ENCODE measurements around the gene TET2. TPM values are rescaled to one million over a fixed set of nuclear protein-coding genes. Genes with fewer than 3 reads are reported as not detected.

TET2 gene
- polyA plus RNA-seq, 1 experiment = 6.9 TPM

- CTCF ChIA-PET = interaction anchor here (0.8 to 0.9 kb wide), 2 partner anchors 18 to 138 kb away, joined by 3 to 5 read pairs; no protein-coding TSS in a partner anchor
- POLR2A ChIA-PET = no interaction called here
- H3K36me3 ChIP-seq (ENCODE audit: control insufficient read depth, insufficient read depth, low read length) = peaks cover 8% of the 10 kb centered on the region
Observed at GRCh38 chr4:105279314-105279713, 132.6 kb downstream of the TET2 start.

GRCh38 chr4:105280338-105281123 is 133.9 kb downstream of the TET2 start:
- H3K27me3 ChIP-seq (ENCODE audit: control insufficient read depth, insufficient read depth, low read length) = no peaks in the 10 kb centered on the region
- POLR2A ChIA-PET = no interaction called here
- TF ChIP-seq CTCF (IDR thresholded peaks at IDR 0.05; ENCODE audit: insufficient read depth, low read depth, low read length) = no peak
- CTCF ChIA-PET = interaction anchor here (0.6 to 1.0 kb wide), 2 partner anchors 10 to 82 kb away, joined by 3 read pairs; no protein-coding TSS in a partner anchor
- H3K36me3 ChIP-seq (ENCODE audit: control insufficient read depth, insufficient read depth, low read length) = peaks cover 8% of the 10 kb centered on the region
- DNase-seq (ENCODE audit: low read depth) = peak; percentile 87
- no peak overlapping the region for H3K4me3 ChIP-seq (ENCODE audit: low read depth, low read length)

More at GRCh38 chr4:105279314-105279713, 132.6 kb downstream of the TET2 start:
- Histone ChIP-seq H3K27me3 (ENCODE audit: control insufficient read depth, insufficient read depth, low read length) (no peaks in the 10 kb centered on the region), H3K4me3 (ENCODE audit: low read depth, low read length) (no peak overlapping the region)
- DNase-seq (ENCODE audit: low read depth) = no peak
- no peak for TF ChIP-seq CTCF (IDR thresholded peaks at IDR 0.05; ENCODE audit: insufficient read depth, low read depth, low read length)

- ChIA-PET POLR2A (no interaction called here), CTCF (interaction anchor here (0.6 to 1.0 kb wide), 2 partner anchors 9 to 82 kb away, joined by 3 read pairs; no protein-coding TSS in a partner anchor)
- peaks cover 4% of the 10 kb centered on the region; the same call in 1 of the 2 replicates for H3K36me3 ChIP-seq (ENCODE audit: control insufficient read depth, insufficient read depth, low read length)
- no peaks in the 10 kb centered on the region for H3K27me3 ChIP-seq (ENCODE audit: control insufficient read depth, insufficient read depth, low read length)
- H3K4me3 ChIP-seq (ENCODE audit: low read depth, low read length) = no peak overlapping the region
- DNase-seq (ENCODE audit: low read depth) = no peak
- TF ChIP-seq CTCF (IDR thresholded peaks at IDR 0.05; ENCODE audit: insufficient read depth, low read depth, low read length) = no peak
Observed at GRCh38 chr4:105281124-105281415, 134.4 kb downstream of the TET2 start.

GRCh38 chr4:105282489-105282888 is 135.8 kb downstream of the TET2 start:
- TF ChIP-seq CTCF (IDR thresholded peaks at IDR 0.05; ENCODE audit: insufficient read depth, low read depth, low read length) = no peak
- no peaks in the 10 kb centered on the region for H3K36me3 ChIP-seq (ENCODE audit: control insufficient read depth, insufficient read depth, low read length)
- DNase-seq (ENCODE audit: low read depth) = no peak
- H3K27me3 ChIP-seq (ENCODE audit: control insufficient read depth, insufficient read depth, low read length) = no peaks in the 10 kb centered on the region
- H3K4me3 ChIP-seq (ENCODE audit: low read depth, low read length) = no peak overlapping the region
- ChIA-PET POLR2A (no interaction called here), CTCF (interaction anchor here (1.3 kb wide), 1 partner anchor 191 kb away, joined by 3 read pairs; the partner anchor contains the start of gene PPA2)

GRCh38 chr4:105283501-105283900 is 136.8 kb downstream of the TET2 start:
- Histone ChIP-seq H3K36me3 (ENCODE audit: control insufficient read depth, insufficient read depth, low read length) (no peaks in the 10 kb centered on the region), H3K4me3 (ENCODE audit: low read depth, low read length) (no peak overlapping the region), H3K27me3 (ENCODE audit: control insufficient read depth, insufficient read depth, low read length) (no peaks in the 10 kb centered on the region)
- TF ChIP-seq CTCF (IDR thresholded peaks at IDR 0.05; ENCODE audit: insufficient read depth, low read depth, low read length) = no peak
- ChIA-PET POLR2A (no interaction called here), CTCF (interaction anchor here (1.3 kb wide), 1 partner anchor 190 kb away, joined by 3 read pairs; the partner anchor contains the start of gene PPA2)
- no peak for DNase-seq (ENCODE audit: low read depth)
